ENCODE data around the gene NCKAP5L. TPM values are rescaled to one million over a fixed set of nuclear protein-coding genes. Genes with fewer than 3 reads are reported as not detected.
A peak's percentile ranks its signal among the peaks of the same experiment; 100 is the strongest.
"Not testable (repeated sequence)": the region's sequence is repeated elsewhere in the genome, so short reads cannot be mapped to it uniquely, and the experiment has no call there.

Gene NCKAP5L
- total RNA-seq, 1 donor from 2014 or later = 3.8 TPM

- Mint-ChIP-seq H3K27ac (no peak overlapping the region), H3K4me3 (no peak overlapping the region), H3K27me3 (ENCODE audit: insufficient read depth) (peaks cover 6% of the 10 kb centered on the region), H3K36me3 (ENCODE audit: low read depth) (no peaks in the 10 kb centered on the region), H3K4me1 (ENCODE audit: low read depth) (no peaks in the 10 kb centered on the region), H3K9me3 (no peaks in the 10 kb centered on the region)
- DNase-seq (ENCODE audit: low spot score) = no peak
- intact Hi-C loops (cut with micrococcal nuclease) = no loop called here
Measured at GRCh38 chr12:49870501-49871262, 42.5 kb upstream of the NCKAP5L start.

DNA sequence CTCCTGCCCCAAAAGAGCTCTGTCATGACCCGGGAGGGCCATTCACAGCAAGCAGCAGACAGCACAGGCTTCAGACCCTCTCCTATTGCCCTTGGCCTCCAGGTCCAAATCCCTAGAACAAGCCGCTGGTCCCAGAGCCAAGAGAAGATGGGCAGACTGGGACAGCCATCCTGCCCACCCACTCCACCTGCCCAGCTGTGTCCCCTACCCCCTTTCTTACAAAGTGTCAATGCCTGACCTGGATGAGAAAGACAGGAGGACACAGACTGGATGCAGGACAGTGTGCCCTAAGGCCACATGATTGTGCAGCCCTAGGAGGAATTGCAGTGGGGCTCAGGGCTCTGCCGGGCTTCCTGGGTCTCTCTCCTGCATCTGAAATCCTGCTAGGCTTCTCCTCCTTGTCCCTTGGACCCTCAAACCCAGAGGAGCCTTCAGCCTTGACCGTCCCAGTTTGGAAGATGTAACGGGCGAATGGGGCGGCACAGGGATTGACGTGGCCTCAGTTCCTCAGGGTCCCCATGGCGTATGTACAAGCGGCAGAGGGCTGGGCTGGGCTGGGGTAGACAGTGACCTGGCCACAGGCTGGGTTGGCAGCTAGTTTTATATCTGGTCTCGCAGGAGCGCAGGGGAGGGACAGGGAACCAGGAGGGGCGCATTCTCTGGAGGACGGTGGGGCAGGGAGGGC is 41.7 kb upstream of the NCKAP5L start:
- Mint-ChIP-seq H3K9me3 (no peaks in the 10 kb centered on the region), H3K4me1 (ENCODE audit: low read depth) (no peaks in the 10 kb centered on the region), H3K27me3 (ENCODE audit: insufficient read depth) (peaks cover 6% of the 10 kb centered on the region), H3K36me3 (ENCODE audit: low read depth) (no peaks in the 10 kb centered on the region), H3K27ac (no peak overlapping the region), H3K4me3 (no peak overlapping the region)
- intact Hi-C loops (cut with micrococcal nuclease) = no loop called here
- DNase-seq (ENCODE audit: low spot score) = no peak

DNA sequence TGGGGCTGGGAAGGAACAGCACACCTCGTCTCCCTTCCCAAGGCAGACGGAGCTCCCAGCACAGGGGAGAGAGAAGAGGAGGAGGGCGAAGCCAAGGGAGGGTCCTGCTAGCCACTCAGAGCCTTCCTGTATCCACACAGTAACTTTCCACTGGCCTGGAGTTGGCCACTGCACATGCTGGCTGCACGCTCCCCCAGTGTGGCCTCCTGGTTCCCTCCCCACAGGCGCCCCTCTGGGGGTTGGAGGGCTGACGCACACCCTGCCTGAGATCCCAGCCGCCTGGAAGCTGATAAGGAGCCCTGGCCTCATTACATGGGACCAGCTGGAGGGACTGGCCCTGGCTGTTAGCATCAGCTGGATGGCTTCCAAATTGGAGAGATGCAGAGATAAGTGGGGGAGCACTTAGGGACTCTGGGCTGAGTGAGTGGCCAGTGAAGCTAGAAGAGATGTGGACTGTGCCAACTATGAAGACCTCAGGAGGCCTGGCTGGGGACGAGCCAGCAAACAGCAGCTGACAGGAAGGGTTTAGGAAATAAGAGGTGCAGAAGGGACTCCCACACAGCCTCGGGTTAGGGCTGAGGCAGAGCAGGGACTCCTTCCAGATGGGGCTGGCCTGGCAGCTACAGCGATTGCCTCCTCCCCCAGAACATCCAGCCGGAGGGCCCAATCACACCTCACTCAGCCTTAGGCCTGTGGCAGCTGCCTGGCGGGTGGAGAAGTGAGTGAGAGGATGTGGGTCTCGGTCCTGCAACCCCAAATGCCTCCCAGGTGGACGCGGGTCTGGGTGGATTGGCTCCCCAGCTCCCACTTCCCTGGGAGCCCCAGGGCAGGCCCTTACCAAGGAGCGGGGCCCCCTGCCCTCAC is 41.0 kb upstream of the NCKAP5L start:
- no peak overlapping the region for H3K27ac Mint-ChIP-seq
- intact Hi-C loops (cut with micrococcal nuclease) = no loop called here
- no peak overlapping the region for H3K4me3 Mint-ChIP-seq
- H3K27me3 Mint-ChIP-seq (ENCODE audit: insufficient read depth) = peaks cover 5% of the 10 kb centered on the region
- no peaks in the 10 kb centered on the region for H3K36me3 Mint-ChIP-seq (ENCODE audit: low read depth)
- no peaks in the 10 kb centered on the region for H3K4me1 Mint-ChIP-seq (ENCODE audit: low read depth)
- H3K9me3 Mint-ChIP-seq = no peaks in the 10 kb centered on the region
- no peak for DNase-seq (ENCODE audit: low spot score)

GRCh38 chr12:49868449-49868848 is 40.2 kb upstream of the NCKAP5L start:
- no peak overlapping the region for H3K27ac Mint-ChIP-seq
- H3K4me1 Mint-ChIP-seq (ENCODE audit: low read depth) = no peaks in the 10 kb centered on the region
- H3K9me3 Mint-ChIP-seq = no peaks in the 10 kb centered on the region
- intact Hi-C loops (cut with micrococcal nuclease) = no loop called here
- no peak overlapping the region for H3K4me3 Mint-ChIP-seq
- no peaks in the 10 kb centered on the region for H3K36me3 Mint-ChIP-seq (ENCODE audit: low read depth)
- peaks cover 6% of the 10 kb centered on the region for H3K27me3 Mint-ChIP-seq (ENCODE audit: insufficient read depth)
- DNase-seq (ENCODE audit: low spot score) = no peak

- Mint-ChIP-seq H3K36me3 (ENCODE audit: low read depth) (no peaks in the 10 kb centered on the region), H3K9me3 (no peaks in the 10 kb centered on the region), H3K27ac (no peak overlapping the region), H3K4me3 (no peak overlapping the region), H3K4me1 (ENCODE audit: low read depth) (no peaks in the 10 kb centered on the region), H3K27me3 (ENCODE audit: insufficient read depth) (peaks cover 7% of the 10 kb centered on the region)
- intact Hi-C loops (cut with micrococcal nuclease) = loop anchor here (1.0 kb wide), 4 partner anchors 78 to 189 kb away; no protein-coding TSS in a partner anchor
- DNase-seq (ENCODE audit: low spot score) = no peak
Measured at GRCh38 chr12:49867570-49868341, 39.5 kb upstream of the NCKAP5L start.

DNA sequence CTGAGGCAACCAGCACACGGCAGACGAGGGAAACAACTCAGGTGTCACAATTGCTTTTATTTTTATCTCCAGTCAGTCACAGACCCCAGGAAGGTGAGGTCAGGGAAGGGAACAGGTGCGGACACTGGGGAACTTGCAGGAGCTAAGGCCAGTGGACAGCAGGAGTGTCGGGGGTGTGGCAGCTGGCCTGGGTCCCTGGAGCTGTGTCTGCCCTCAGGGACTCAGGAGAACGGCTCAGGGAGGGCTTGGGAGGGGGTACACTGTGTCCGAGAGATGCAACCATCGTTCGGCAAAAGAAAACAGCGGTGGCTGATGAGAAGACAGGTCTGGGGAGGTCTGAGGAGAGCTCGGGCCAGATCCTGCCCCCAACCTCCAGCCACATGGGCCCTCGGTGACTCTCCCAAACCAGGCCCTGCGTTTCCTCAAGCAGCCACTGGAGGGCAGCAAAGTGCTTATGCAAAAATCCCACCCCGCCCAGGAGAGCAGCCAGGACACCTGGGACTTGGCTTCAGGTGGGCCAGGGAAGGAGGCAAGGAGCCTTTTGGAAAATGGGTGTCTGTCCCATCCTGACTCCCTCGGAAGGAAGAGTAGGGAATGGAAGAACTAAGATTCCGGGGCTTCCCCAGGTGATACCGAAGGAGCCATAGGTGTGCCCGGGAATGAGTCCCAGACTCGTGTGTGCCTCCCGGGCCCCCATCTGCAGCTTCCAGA is 38.8 kb upstream of the NCKAP5L start:
- H3K27me3 Mint-ChIP-seq (ENCODE audit: insufficient read depth) = peaks cover 7% of the 10 kb centered on the region
- H3K4me1 Mint-ChIP-seq (ENCODE audit: low read depth) = no peaks in the 10 kb centered on the region
- no peaks in the 10 kb centered on the region for H3K36me3 Mint-ChIP-seq (ENCODE audit: low read depth)
- H3K27ac Mint-ChIP-seq = no peak overlapping the region
- H3K4me3 Mint-ChIP-seq = no peak overlapping the region
- no peaks in the 10 kb centered on the region for H3K9me3 Mint-ChIP-seq
- DNase-seq (ENCODE audit: low spot score) = peak; percentile 65
- intact Hi-C loops (cut with micrococcal nuclease) = loop anchor here (1.0 kb wide), 4 partner anchors 78 to 189 kb away; no protein-coding TSS in a partner anchor

- DNase-seq (ENCODE audit: low spot score) = no peak
- H3K36me3 Mint-ChIP-seq (ENCODE audit: low read depth) = no peaks in the 10 kb centered on the region
- no peak overlapping the region for H3K4me3 Mint-ChIP-seq
- no peak overlapping the region for H3K27ac Mint-ChIP-seq
- no peaks in the 10 kb centered on the region for H3K9me3 Mint-ChIP-seq
- H3K4me1 Mint-ChIP-seq (ENCODE audit: low read depth) = no peaks in the 10 kb centered on the region
- peaks cover 7% of the 10 kb centered on the region for H3K27me3 Mint-ChIP-seq (ENCODE audit: insufficient read depth)
- intact Hi-C loops (cut with micrococcal nuclease) = no loop called here
Measured at GRCh38 chr12:49865782-49866135, 37.5 kb upstream of the NCKAP5L start.

GRCh38 chr12:49865109-49865781 is 37.0 kb upstream of the NCKAP5L start:
- intact Hi-C loops (cut with micrococcal nuclease) = no loop called here
- Mint-ChIP-seq H3K4me1 (ENCODE audit: low read depth) (no peaks in the 10 kb centered on the region), H3K36me3 (ENCODE audit: low read depth) (no peaks in the 10 kb centered on the region), H3K9me3 (no peaks in the 10 kb centered on the region), H3K27me3 (ENCODE audit: insufficient read depth) (peaks cover 7% of the 10 kb centered on the region), H3K27ac (no peak overlapping the region), H3K4me3 (no peak overlapping the region)
- DNase-seq (ENCODE audit: low spot score) = no peak

- no peak for DNase-seq (ENCODE audit: low spot score)
- intact Hi-C loops (cut with micrococcal nuclease) = no loop called here
- H3K27ac Mint-ChIP-seq = no peak overlapping the region
Measured at GRCh38 chr12:49864798-49865090, 36.5 kb upstream of the NCKAP5L start.

DNA sequence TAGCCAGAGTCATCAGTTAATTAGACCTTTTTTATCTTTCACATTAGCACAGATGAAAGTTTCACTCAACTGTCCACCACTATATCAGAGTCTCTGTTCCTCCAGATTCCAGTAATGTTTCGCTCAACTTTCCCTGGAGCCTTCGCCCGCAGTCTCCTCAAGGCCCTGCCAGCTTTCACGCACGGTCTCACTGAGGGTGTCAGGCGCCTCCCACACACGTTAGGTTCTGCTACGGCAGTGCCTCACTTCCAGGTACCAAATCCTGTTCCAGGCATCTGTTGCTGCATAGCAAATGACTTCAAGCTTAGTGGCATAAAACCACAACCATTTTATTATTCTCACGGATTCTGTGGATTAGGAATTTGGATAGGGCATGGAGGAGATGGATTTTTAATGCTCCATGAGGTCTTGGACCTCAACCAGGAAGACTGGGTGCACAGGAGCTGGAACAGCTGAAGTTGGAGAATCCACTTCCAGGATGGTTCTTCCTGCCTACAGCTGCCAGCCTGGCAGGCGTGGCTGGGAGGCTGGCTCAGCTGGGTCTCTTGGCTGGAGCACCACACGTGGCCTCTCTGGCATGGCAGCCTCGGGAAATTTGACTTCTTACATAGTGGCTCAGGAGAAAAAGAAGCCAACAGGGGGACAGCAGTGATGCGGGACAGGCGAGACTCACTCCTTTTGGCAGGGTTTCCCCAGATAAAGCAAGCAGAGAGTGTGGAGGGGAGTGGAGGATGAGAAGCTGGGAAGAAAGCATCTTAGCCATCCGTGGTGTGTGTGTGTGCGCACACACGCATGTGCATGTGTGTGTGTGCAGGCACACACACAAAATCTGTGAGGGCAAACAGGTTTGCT is 36.0 kb upstream of the NCKAP5L start:
- Mint-ChIP-seq H3K36me3 (ENCODE audit: low read depth) (no peaks in the 10 kb centered on the region), H3K27ac (no peak overlapping the region), H3K27me3 (ENCODE audit: insufficient read depth) (peaks cover 7% of the 10 kb centered on the region), H3K4me3 (no peak overlapping the region), H3K9me3 (no peaks in the 10 kb centered on the region), H3K4me1 (ENCODE audit: low read depth) (no peaks in the 10 kb centered on the region)
- intact Hi-C loops (cut with micrococcal nuclease) = no loop called here
- no peak for DNase-seq (ENCODE audit: low spot score)

More at GRCh38 chr12:49864798-49865090, 36.5 kb upstream of the NCKAP5L start:
- no peaks in the 10 kb centered on the region for H3K4me1 Mint-ChIP-seq (ENCODE audit: low read depth)
- peaks cover 7% of the 10 kb centered on the region for H3K27me3 Mint-ChIP-seq (ENCODE audit: insufficient read depth)
- no peak overlapping the region for H3K4me3 Mint-ChIP-seq
- no peaks in the 10 kb centered on the region for H3K9me3 Mint-ChIP-seq
- H3K36me3 Mint-ChIP-seq (ENCODE audit: low read depth) = no peaks in the 10 kb centered on the region

DNA sequence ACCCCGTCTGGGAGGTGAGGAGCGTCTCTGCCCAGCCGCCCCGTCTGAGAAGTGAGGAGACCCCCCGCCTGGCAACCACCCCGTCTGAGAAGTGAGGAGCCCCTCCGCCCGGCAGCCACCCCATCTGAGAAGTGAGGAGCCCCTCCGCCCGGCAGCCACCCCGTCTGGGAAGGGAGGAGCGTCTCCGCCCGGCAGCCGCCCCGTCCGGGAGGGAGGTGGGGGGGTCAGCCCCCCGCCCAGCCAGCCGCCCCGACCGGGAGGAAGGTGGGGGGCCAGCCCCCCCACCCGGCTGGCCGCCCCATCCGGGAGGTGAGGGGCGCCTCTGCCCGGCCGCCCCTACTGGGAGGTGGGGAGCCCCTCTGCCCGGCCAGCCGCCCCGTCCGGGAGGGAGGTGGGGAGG is 32.7 kb upstream of the NCKAP5L start:
- H3K27ac Mint-ChIP-seq; H3K4me3 Mint-ChIP-seq; H3K9me3 Mint-ChIP-seq; DNase-seq (ENCODE audit: low spot score); H3K4me1 Mint-ChIP-seq (ENCODE audit: low read depth); H3K36me3 Mint-ChIP-seq (ENCODE audit: low read depth); intact Hi-C loops (cut with micrococcal nuclease): not testable (repeated sequence)
- H3K27me3 Mint-ChIP-seq (ENCODE audit: insufficient read depth) = peaks cover 12% of the 10 kb centered on the region
